GM12864 (cell line): ENCODE measurements around the gene HECW1.

Source experiments
- DNase-seq: peaks from one replicate; pipeline ENCODE4 v3.0.0-alpha.2; 2011; ENCODE audit warnings: low read depth
- H3K4me3 ChIP-seq: 2 replicates; pipeline ENCODE4 v1.5.1; 2011; ENCODE audit warnings: mild to moderate bottlenecking, low read depth, low read length, control low read depth
- CTCF ChIP-seq: IDR thresholded peaks from 2 replicates; pipeline ENCODE4 v1.5.1; 2011; ENCODE audit warnings: low read depth, mild to moderate bottlenecking, moderate library complexity, low read length, control low read depth, inconsistent platforms; ENCODE audit errors: missing control alignments

HECW1 gene

GRCh38 chr7:43096875-43097274, 15.6 kb upstream of the HECW1 start:
- TF ChIP-seq CTCF, result no peak
- no peak for DNase-seq
- no peak overlapping the region for H3K4me3 ChIP-seq

GRCh38 chr7:43099750-43100149, 12.7 kb upstream of the HECW1 start:
- DNase-seq, result no peak
- H3K4me3 ChIP-seq, result no peak overlapping the region

GRCh38 chr7:43104874-43105520, 7.5 kb upstream of the HECW1 start:
- no peak overlapping the region for H3K4me3 ChIP-seq
- no peak for TF ChIP-seq CTCF
- DNase-seq, result no peak

More at GRCh38 chr7:43099750-43100149, 12.7 kb upstream of the HECW1 start:
- TF ChIP-seq CTCF, result no peak

- no peak overlapping the region for H3K4me3 ChIP-seq
These were observed 6.8 kb upstream of the HECW1 start for GRCh38 chr7:43105521-43106120.

GRCh38 chr7:43108255-43109011, 4.0 kb upstream of the HECW1 start:
- peak; percentile 30 for DNase-seq
- peak; percentile 97 for TF ChIP-seq CTCF
- H3K4me3 ChIP-seq, result no peak overlapping the region

More at GRCh38 chr7:43105521-43106120, 6.8 kb upstream of the HECW1 start:
- TF ChIP-seq CTCF, result no peak
- no peak for DNase-seq

- no peak overlapping the region for H3K4me3 ChIP-seq
- TF ChIP-seq CTCF, result no peak
- no peak for DNase-seq
These were observed 1.5 kb upstream of the HECW1 start for GRCh38 chr7:43110791-43111535.
